ENCODE results near the gene IPPK. TPM values are rescaled to one million over a fixed set of nuclear protein-coding genes. Genes with fewer than 3 reads are reported as not detected.

IPPK gene
- total RNA-seq, 4 donors from 2014 or later = 8.0 to 18.8 (median 11.0) TPM

GRCh38 chr9:92640398-92641091 is 29.4 kb downstream of the IPPK start:
- peaks cover 0 to 3% (median 0%) of the 10 kb centered on the region in 4 donors for H3K9me3 ChIP-seq
- no peak overlapping the region for H3K4me3 ChIP-seq
- no peaks in the 10 kb centered on the region for H3K27me3 ChIP-seq
- TF ChIP-seq CTCF (IDR thresholded peaks at IDR 0.05) (no peak), EP300 (IDR thresholded peaks at IDR 0.05) (no peak), POLR2A (IDR thresholded peaks at IDR 0.05) (no peak)
- peaks cover 0 to 100% (median 20%) of the 10 kb centered on the region in 3 donors for H3K36me3 ChIP-seq
- WGBS, 2 donors = 83 to 84% methylated on average over 8 of the region's 8 CpGs
- DNase-seq (ENCODE audit: low spot score in 2 of 2) = no peak
- no peaks in the 10 kb centered on the region for H3K4me1 ChIP-seq
- H3K27ac ChIP-seq = no peak overlapping the region

- Histone ChIP-seq H3K27me3 (no peaks in the 10 kb centered on the region), H3K4me1 (peaks cover 0 to 3% (median 0%) of the 10 kb centered on the region in 4 donors), H3K27ac (no peak overlapping the region), H3K9me3 (no peaks in the 10 kb centered on the region), H3K36me3 (peaks cover 0 to 100% (median 20%) of the 10 kb centered on the region in 3 donors), H3K4me3 (no peak overlapping the region)
- TF ChIP-seq POLR2A (IDR thresholded peaks at IDR 0.05) (no peak), CTCF (IDR thresholded peaks at IDR 0.05) (no peak), EP300 (IDR thresholded peaks at IDR 0.05) (no peak)
- DNase-seq (ENCODE audit: low spot score in 2 of 2) = no peak
- 79 to 87% methylated on average over 7 to 8 of the region's 9 CpGs for WGBS, 2 donors
These were observed 30.1 kb downstream of the IPPK start for GRCh38 chr9:92639791-92640271.

DNA sequence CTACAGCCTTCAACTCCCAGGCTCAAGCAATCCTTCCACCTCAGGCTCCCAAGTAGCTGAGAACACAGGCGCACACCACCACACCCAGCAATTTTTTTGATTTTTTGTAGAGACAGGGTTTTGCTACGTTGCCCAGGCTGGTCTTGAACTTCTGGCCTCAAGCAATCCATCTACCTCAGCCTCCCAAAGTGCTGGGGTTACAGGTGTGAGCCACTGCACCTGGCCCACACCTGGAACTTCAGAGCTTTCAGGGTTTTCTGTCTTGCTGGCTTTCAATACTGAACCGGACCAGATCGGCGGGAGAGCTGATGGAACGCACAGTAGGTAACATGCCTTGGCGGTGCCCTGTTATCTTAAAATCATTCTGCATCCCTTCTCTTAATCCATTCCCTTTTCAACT is 30.8 kb downstream of the IPPK start:
- Histone ChIP-seq H3K4me1 (peaks cover 0 to 10% (median 0%) of the 10 kb centered on the region in 4 donors), H3K9me3 (no peaks in the 10 kb centered on the region), H3K27ac (no peak overlapping the region), H3K36me3 (peaks cover 0 to 97% (median 18%) of the 10 kb centered on the region in 3 donors), H3K4me3 (no peak overlapping the region), H3K27me3 (no peaks in the 10 kb centered on the region)
- TF ChIP-seq POLR2A (IDR thresholded peaks at IDR 0.05) = no peak
- TF ChIP-seq EP300 (IDR thresholded peaks at IDR 0.05) = no peak
- TF ChIP-seq CTCF (IDR thresholded peaks at IDR 0.05) = no peak
- DNase-seq (ENCODE audit: low spot score in 2 of 2) = no peak
- WGBS, 2 donors = 96 to 98% methylated on average over 7 of the region's 7 CpGs

DNA sequence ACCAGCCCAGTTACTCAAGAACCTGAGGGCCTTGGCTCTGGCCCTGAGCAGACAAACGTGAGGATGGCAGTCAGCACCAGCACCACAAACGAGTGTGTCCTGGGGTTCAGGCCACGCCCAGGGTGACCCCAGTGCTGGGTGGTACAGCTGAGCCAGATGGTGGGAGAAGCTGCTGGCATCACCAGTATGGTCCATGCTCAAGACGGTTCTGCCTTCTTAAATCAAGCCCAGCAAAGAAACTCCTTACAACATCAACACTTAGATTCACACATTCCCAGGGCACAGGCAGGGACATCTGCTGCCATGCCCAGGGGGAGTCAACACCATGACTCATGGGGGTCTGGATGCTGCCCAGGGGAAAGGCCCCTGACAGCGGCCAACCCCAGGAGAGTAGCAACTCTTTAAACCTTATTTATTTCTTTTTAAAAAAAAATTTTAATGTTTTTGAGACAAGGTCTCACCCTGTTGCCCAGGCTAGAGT is 31.3 kb downstream of the IPPK start:
- H3K27me3 ChIP-seq = no peaks in the 10 kb centered on the region
- no peak for DNase-seq (ENCODE audit: low spot score in 2 of 2)
- peaks cover 0 to 14% (median 0%) of the 10 kb centered on the region in 4 donors for H3K4me1 ChIP-seq
- H3K4me3 ChIP-seq = no peak overlapping the region
- WGBS, 2 donors = 77 to 89% methylated on average over 5 of the region's 5 CpGs
- peaks cover 0 to 95% (median 14%) of the 10 kb centered on the region in 3 donors for H3K36me3 ChIP-seq
- no peak for TF ChIP-seq EP300 (IDR thresholded peaks at IDR 0.05)
- no peak overlapping the region for H3K27ac ChIP-seq
- H3K9me3 ChIP-seq = no peaks in the 10 kb centered on the region

- TF ChIP-seq CTCF (IDR thresholded peaks at IDR 0.05) (no peak), EP300 (IDR thresholded peaks at IDR 0.05) (no peak), POLR2A (IDR thresholded peaks at IDR 0.05) (no peak)
- no peaks in the 10 kb centered on the region for H3K27me3 ChIP-seq
- no peak for DNase-seq (ENCODE audit: low spot score in 2 of 2)
- H3K4me3 ChIP-seq = no peak overlapping the region
- 87 to 91% methylated on average over 23 to 26 of the region's 26 CpGs for WGBS, 2 donors
- no peaks in the 10 kb centered on the region for H3K9me3 ChIP-seq
- peaks cover 0 to 15% (median 0%) of the 10 kb centered on the region in 4 donors for H3K4me1 ChIP-seq
- H3K27ac ChIP-seq = no peak overlapping the region
- peaks cover 0 to 94% (median 14%) of the 10 kb centered on the region in 3 donors for H3K36me3 ChIP-seq
These were observed 31.9 kb downstream of the IPPK start for GRCh38 chr9:92637886-92638620.

Measured in tibial nerve (tissue), 4 donors.